Endodermal cell (in vitro differentiated cells): ENCODE measurements around the gene ABHD4. TPM values are rescaled to one million over a fixed set of nuclear protein-coding genes. Genes with fewer than 3 reads are reported as not detected.
A peak's percentile ranks its signal among the peaks of the same experiment; 100 is the strongest.

Experiments
- DNase-seq: peaks from one replicate; pipeline ENCODE4 v3.0.0-alpha.2; 2017
- H3K27ac ChIP-seq: 2 replicates; pipeline ENCODE4 v1.5.1; 2013; ENCODE audit warnings: mild to moderate bottlenecking, low read depth, low read length, moderate library complexity
- H3K27me3 ChIP-seq: 2 replicates; pipeline ENCODE4 v1.6.1; 2013; ENCODE audit warnings: mild to moderate bottlenecking, low read length, moderate library complexity; ENCODE audit not compliant: insufficient read depth, control insufficient read depth, poor library complexity, severe bottlenecking
- H3K36me3 ChIP-seq: 2 replicates; pipeline ENCODE4 v1.7.0; 2013; ENCODE audit warnings: mild to moderate bottlenecking, low read length, moderate library complexity; ENCODE audit not compliant: control insufficient read depth, insufficient read depth
- H3K4me1 ChIP-seq: one replicate; pipeline ENCODE4 v1.7.0; 2013; ENCODE audit warnings: low read length; ENCODE audit not compliant: control insufficient read depth, insufficient read depth
- H3K4me3 ChIP-seq: 2 replicates; pipeline ENCODE4 v1.5.1; 2013; ENCODE audit warnings: mild to moderate bottlenecking, low read length, moderate library complexity
- H3K9ac ChIP-seq: 2 replicates; pipeline ENCODE4 v1.6.1; 2013; ENCODE audit warnings: mild to moderate bottlenecking, low read length, moderate library complexity; ENCODE audit not compliant: poor library complexity, severe bottlenecking; ENCODE audit errors: extremely low read depth
- H3K9me3 ChIP-seq: 2 replicates; pipeline ENCODE4 v1.6.1; 2013; ENCODE audit warnings: mild to moderate bottlenecking, low read length, moderate library complexity; ENCODE audit not compliant: control insufficient read depth
- H3K27ac Mint-ChIP-seq: 2 replicates; pipeline ENCODE4 v1.8.0; 2020; ENCODE audit warnings: mixed read lengths
- H3K27me3 Mint-ChIP-seq: 2 replicates; pipeline ENCODE4 v1.8.0; 2021; ENCODE audit warnings: mild to moderate bottlenecking, mixed read lengths; ENCODE audit not compliant: insufficient read depth
- H3K36me3 Mint-ChIP-seq: 2 replicates; pipeline ENCODE4 v1.8.0; 2020; ENCODE audit warnings: low read depth, mixed read lengths
- H3K4me1 Mint-ChIP-seq: 2 replicates; pipeline ENCODE4 v1.8.0; 2020; ENCODE audit warnings: mixed read lengths
- H3K4me3 Mint-ChIP-seq: 2 replicates; pipeline ENCODE4 v1.8.0; 2020; ENCODE audit warnings: mild to moderate bottlenecking, moderate library complexity, mixed read lengths
- H3K9me3 Mint-ChIP-seq: 2 replicates; pipeline ENCODE4 v1.8.0; 2020; ENCODE audit warnings: mild to moderate bottlenecking, mixed read lengths
- WGBS, 2 experiments: methylation state at CpG; one replicate each; pipeline versions ENCODE4 v1.1.5 to v1.1.7; 2013; ENCODE audit warnings: missing lambda C conversion rate in 2 of 2, mixed read lengths in 1 of 2; ENCODE audit not compliant: insufficient coverage in 1 of 2, insufficient read length in 1 of 2; 5-methylcytosine and 5-hydroxymethylcytosine counted together
- total RNA-seq, 2 donors: library from RNA; stranded (reverse); fragmentation: NEBNext Ultra II Directional in 1 of 2; extraction: Animal tissue kit (Norgen Biotek cat#: 25700) in 1 of 2; gene quantifications; 2 replicates in 1 of 2; 3 replicates in 1 of 2; pipeline ENCODE4 v1.2.1, GENCODE V29; 2021
- TF ChIP-seq, protein P1 (sequence below): fragments of 200-600 bp; sonication (generic); conservative IDR thresholded peaks from 2 replicates; pipeline ENCODE4 v1.5.0; 2021; ENCODE audit warnings: antibody characterized with exemption, mild to moderate bottlenecking

Gene ABHD4
- total RNA-seq, 2 donors from 2014 or later: 68.3 to 77.7 TPM

DNA sequence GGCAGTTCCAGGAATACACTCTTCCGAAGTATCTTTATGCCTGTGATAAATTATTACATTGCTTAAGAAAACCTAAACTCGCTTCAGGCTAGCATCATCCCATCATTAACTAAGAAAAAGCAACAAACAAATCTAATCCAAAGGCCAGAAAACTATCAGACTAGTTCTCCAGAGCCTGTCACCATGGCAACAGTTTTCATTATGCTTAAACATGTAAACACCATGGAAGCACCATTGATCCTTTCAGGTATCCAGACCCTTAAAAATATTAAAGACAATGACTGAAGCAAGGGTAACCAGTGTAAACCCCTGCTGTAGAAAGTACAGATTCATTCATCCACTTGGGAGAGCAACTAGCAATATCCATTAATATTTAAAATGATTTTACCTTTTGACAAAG lies 18.9 kb upstream of the ABHD4 start:
- peaks cover 47% of the 10 kb centered on the region for H3K36me3 Mint-ChIP-seq
- Histone ChIP-seq H3K4me3 (no peak overlapping the region), H3K36me3 (peaks cover 54% of the 10 kb centered on the region), H3K27ac (peak overlapping the region; percentile 19), H3K27me3 (no peaks in the 10 kb centered on the region), H3K4me1 (peaks cover 3% of the 10 kb centered on the region), H3K9ac (no peak overlapping the region), H3K9me3 (no peaks in the 10 kb centered on the region)
- H3K27me3 Mint-ChIP-seq: no peaks in the 10 kb centered on the region
- TF ChIP-seq, protein P1, sequence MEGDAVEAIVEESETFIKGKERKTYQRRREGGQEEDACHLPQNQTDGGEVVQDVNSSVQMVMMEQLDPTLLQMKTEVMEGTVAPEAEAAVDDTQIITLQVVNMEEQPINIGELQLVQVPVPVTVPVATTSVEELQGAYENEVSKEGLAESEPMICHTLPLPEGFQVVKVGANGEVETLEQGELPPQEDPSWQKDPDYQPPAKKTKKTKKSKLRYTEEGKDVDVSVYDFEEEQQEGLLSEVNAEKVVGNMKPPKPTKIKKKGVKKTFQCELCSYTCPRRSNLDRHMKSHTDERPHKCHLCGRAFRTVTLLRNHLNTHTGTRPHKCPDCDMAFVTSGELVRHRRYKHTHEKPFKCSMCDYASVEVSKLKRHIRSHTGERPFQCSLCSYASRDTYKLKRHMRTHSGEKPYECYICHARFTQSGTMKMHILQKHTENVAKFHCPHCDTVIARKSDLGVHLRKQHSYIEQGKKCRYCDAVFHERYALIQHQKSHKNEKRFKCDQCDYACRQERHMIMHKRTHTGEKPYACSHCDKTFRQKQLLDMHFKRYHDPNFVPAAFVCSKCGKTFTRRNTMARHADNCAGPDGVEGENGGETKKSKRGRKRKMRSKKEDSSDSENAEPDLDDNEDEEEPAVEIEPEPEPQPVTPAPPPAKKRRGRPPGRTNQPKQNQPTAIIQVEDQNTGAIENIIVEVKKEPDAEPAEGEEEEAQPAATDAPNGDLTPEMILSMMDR: no peak
- no peak for DNase-seq
- H3K9me3 Mint-ChIP-seq: no peaks in the 10 kb centered on the region
- peaks cover 19% of the 10 kb centered on the region for H3K4me1 Mint-ChIP-seq
- WGBS, 2 experiments: 96% methylated on average over 2 of the region's 2 CpGs; no CpG with 5 or more reads in 1 of the 2 experiments
- H3K4me3 Mint-ChIP-seq: no peak overlapping the region
- peak overlapping the region; percentile 31 for H3K27ac Mint-ChIP-seq

DNA sequence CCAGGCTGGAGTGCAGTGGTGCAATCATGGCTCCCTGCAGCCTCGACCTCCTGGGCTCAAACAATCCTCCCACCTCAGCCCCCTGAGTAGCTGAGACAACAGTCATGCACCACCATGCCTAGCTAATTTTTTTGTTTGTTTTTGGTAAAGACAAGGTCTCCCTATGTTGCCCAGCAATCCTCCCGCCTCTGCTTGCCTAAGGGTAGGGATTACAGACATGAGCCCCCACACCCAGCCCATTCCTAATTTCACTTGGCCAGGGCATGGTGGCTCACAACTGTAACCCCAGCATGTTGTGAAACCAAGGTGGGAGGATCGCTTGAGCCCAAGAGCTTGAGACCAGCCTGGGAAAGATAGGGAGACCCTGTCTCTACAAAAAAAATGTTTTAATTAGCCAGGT lies 18.2 kb upstream of the ABHD4 start:
- Mint-ChIP-seq H3K27me3 (no peaks in the 10 kb centered on the region), H3K27ac (peak overlapping the region; percentile 74), H3K9me3 (no peaks in the 10 kb centered on the region), H3K4me1 (peaks cover 19% of the 10 kb centered on the region), H3K36me3 (peaks cover 41% of the 10 kb centered on the region), H3K4me3 (peak overlapping the region; percentile 21)
- Histone ChIP-seq H3K36me3 (peaks cover 53% of the 10 kb centered on the region), H3K9ac (no peak overlapping the region), H3K4me1 (peaks cover 3% of the 10 kb centered on the region), H3K4me3 (no peak overlapping the region), H3K27ac (no peak overlapping the region), H3K27me3 (no peaks in the 10 kb centered on the region), H3K9me3 (no peaks in the 10 kb centered on the region)
- no peak for DNase-seq
- TF ChIP-seq, protein P1: no peak
- 85 to 92% methylated on average over 2 to 3 of the region's 3 CpGs for WGBS, 2 experiments

DNA sequence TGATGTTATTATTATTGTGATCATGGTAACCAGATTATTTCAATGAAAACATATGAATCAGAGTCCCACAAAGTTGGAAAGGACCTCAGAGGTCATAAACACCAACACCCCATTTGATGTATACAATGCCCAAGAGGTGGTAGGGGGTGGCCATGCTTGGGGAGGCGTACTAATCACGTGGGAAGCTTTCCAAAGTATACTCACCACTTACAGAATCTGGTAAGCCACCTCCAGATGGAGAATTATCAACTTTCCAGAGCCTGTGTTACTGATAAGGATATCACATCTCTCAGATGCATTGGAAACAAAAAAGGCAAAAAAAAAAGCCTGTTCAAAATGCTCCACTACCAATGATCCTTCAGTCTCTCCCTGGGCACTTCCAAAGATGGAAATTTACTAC lies 17.5 kb upstream of the ABHD4 start:
- Histone ChIP-seq H3K9me3 (no peaks in the 10 kb centered on the region), H3K36me3 (peaks cover 48% of the 10 kb centered on the region), H3K27ac (no peak overlapping the region), H3K4me1 (peaks cover 3% of the 10 kb centered on the region), H3K4me3 (no peak overlapping the region), H3K9ac (no peak overlapping the region), H3K27me3 (no peaks in the 10 kb centered on the region)
- Mint-ChIP-seq H3K27me3 (no peaks in the 10 kb centered on the region), H3K36me3 (peaks cover 44% of the 10 kb centered on the region), H3K27ac (no peak overlapping the region), H3K9me3 (no peaks in the 10 kb centered on the region), H3K4me1 (peaks cover 22% of the 10 kb centered on the region), H3K4me3 (no peak overlapping the region)
- TF ChIP-seq, protein P1: no peak
- DNase-seq: no peak
- 92% methylated on average over 2 of the region's 2 CpGs; no CpG with 5 or more reads in 1 of the 2 experiments for WGBS, 2 experiments
